ENCODE data around the gene GPR55. TPM values are rescaled to one million over a fixed set of nuclear protein-coding genes. Genes with fewer than 3 reads are reported as not detected.

The GPR55 gene
- total and polyA plus RNA-seq, 2 of the 8 experiments (the other 6 are each of a cell fraction or from before 2014, with no cell fraction given), result not detected

GRCh38 chr2:230877116-230877758 is 47.8 kb downstream of the GPR55 start (continued):
- TF ChIP-seq CHD7 (IDR thresholded peaks at IDR 0.05; ENCODE audit: insufficient replicate concordance, low read length), result no peak
- TF ChIP-seq EP300 (IDR thresholded peaks at IDR 0.05; ENCODE audit: borderline replicate concordance in 1 of 2, low read depth in 2 of 2, low read length in 2 of 2), result no peak
- TF ChIP-seq SIX5 (IDR thresholded peaks at IDR 0.05; ENCODE audit: low read depth, low read length), result no peak
- no peak for TF ChIP-seq EGR1 (IDR thresholded peaks at IDR 0.05; ENCODE audit: borderline replicate concordance, low read depth, low read length)
- no peak for TF ChIP-seq SAP30 (IDR thresholded peaks at IDR 0.05; ENCODE audit: insufficient read depth, insufficient replicate concordance, low read length)
- no peak for TF ChIP-seq YY1 (IDR thresholded peaks at IDR 0.05; ENCODE audit: low read depth, low read length)
- TF ChIP-seq RAD21 (IDR thresholded peaks at IDR 0.05 in 1 of 2, conservative IDR thresholded peaks at IDR 0.05 in 1 of 2; ENCODE audit: low read depth in 2 of 2, low read length in 2 of 2), result no peak
- TF ChIP-seq POLR2A (IDR thresholded peaks at IDR 0.05; ENCODE audit: control extremely low read depth in 1 of 2, low read depth in 2 of 2, low read length in 2 of 2), result no peak
- no peak for TF ChIP-seq GABPA (IDR thresholded peaks at IDR 0.05; ENCODE audit: borderline replicate concordance, insufficient read depth, low read length)
- TF ChIP-seq TEAD4 (IDR thresholded peaks at IDR 0.05; ENCODE audit: low read depth, low read length), result no peak
- no peak for TF ChIP-seq KDM5A (IDR thresholded peaks at IDR 0.05; ENCODE audit: low read length)

Measured in H1 (cell line).